ENCODE results near the gene BTD. TPM values are rescaled to one million over a fixed set of nuclear protein-coding genes. Genes with fewer than 3 reads are reported as not detected.
A peak's percentile ranks its signal among the peaks of the same experiment; 100 is the strongest.

The BTD gene
- total RNA-seq, 2 experiments from 2014 or later = 11.2 to 12.5 TPM

GRCh38 chr3:15562560-15562959 is 39.0 kb upstream of the BTD start:
- Mint-ChIP-seq H3K36me3 (ENCODE audit: low read depth) (peaks cover 78% of the 10 kb centered on the region), H3K27me3 (no peaks in the 10 kb centered on the region), H3K4me3 (no peak overlapping the region), H3K27ac (peak overlapping the region; percentile 15), H3K9me3 (no peaks in the 10 kb centered on the region), H3K4me1 (ENCODE audit: low read depth) (peaks cover 4% of the 10 kb centered on the region)
- TF ChIP-seq CTCF (IDR thresholded peaks at IDR 0.05) = no peak
- DNase-seq (no peak), ATAC-seq (ENCODE audit: poor library complexity) (no peak)
- Histone ChIP-seq H3K9me3 (ENCODE audit: control insufficient read depth in 1 of 2, insufficient read depth in 1 of 2, low read length in 2 of 2) (no peaks in the 10 kb centered on the region), H3K27me3 (ENCODE audit: control insufficient read depth in 1 of 2, insufficient read depth in 2 of 2, low read length in 2 of 2) (no peaks in the 10 kb centered on the region), H3K27ac (ENCODE audit: low read depth in 1 of 2, low read length in 2 of 2) (no peak overlapping the region), H3K36me3 (ENCODE audit: insufficient read depth, low read length) (peaks cover 66% of the 10 kb centered on the region), H3K4me1 (ENCODE audit: insufficient read depth, low read length) (peaks cover 5% of the 10 kb centered on the region), H3K4me3 (ENCODE audit: low read length) (no peak overlapping the region)
- intact Hi-C loops (cut with DNase I, micrococcal nuclease) = no loop called here
- CTCF ChIA-PET = no interaction called here
- POLR2A ChIA-PET = no interaction called here

GRCh38 chr3:15563190-15563589 is 38.4 kb upstream of the BTD start:
- TF ChIP-seq CTCF (IDR thresholded peaks at IDR 0.05) = no peak
- CTCF ChIA-PET = no interaction called here
- Mint-ChIP-seq H3K27me3 (no peaks in the 10 kb centered on the region), H3K9me3 (no peaks in the 10 kb centered on the region), H3K36me3 (ENCODE audit: low read depth) (peaks cover 81% of the 10 kb centered on the region), H3K4me3 (no peak overlapping the region), H3K27ac (peak overlapping the region; percentile 15), H3K4me1 (ENCODE audit: low read depth) (no peaks in the 10 kb centered on the region)
- no peak overlapping the region for H3K4me3 ChIP-seq (ENCODE audit: low read length)
- no peaks in the 10 kb centered on the region for H3K27me3 ChIP-seq (ENCODE audit: control insufficient read depth in 1 of 2, insufficient read depth in 2 of 2, low read length in 2 of 2)
- ATAC-seq (ENCODE audit: poor library complexity) (no peak), DNase-seq (no peak)
- intact Hi-C loops (cut with DNase I, micrococcal nuclease) = no loop called here
- no peak overlapping the region for H3K27ac ChIP-seq (ENCODE audit: low read depth in 1 of 2, low read length in 2 of 2)
- peaks cover 72% of the 10 kb centered on the region for H3K36me3 ChIP-seq (ENCODE audit: insufficient read depth, low read length)
- H3K4me1 ChIP-seq (ENCODE audit: insufficient read depth, low read length) = peaks cover 3% of the 10 kb centered on the region
- POLR2A ChIA-PET = no interaction called here
- H3K9me3 ChIP-seq (ENCODE audit: control insufficient read depth in 1 of 2, insufficient read depth in 1 of 2, low read length in 2 of 2) = no peaks in the 10 kb centered on the region

GRCh38 chr3:15572138-15572537 is 29.4 kb upstream of the BTD start:
- DNase-seq (no peak), ATAC-seq (ENCODE audit: poor library complexity) (no peak)
- Mint-ChIP-seq H3K36me3 (ENCODE audit: low read depth) (peaks cover 71% of the 10 kb centered on the region), H3K9me3 (no peaks in the 10 kb centered on the region), H3K27ac (no peak overlapping the region), H3K27me3 (no peaks in the 10 kb centered on the region), H3K4me3 (no peak overlapping the region), H3K4me1 (ENCODE audit: low read depth) (no peaks in the 10 kb centered on the region)
- Histone ChIP-seq H3K4me3 (ENCODE audit: low read length) (no peak overlapping the region), H3K4me1 (ENCODE audit: insufficient read depth, low read length) (peaks cover 3% of the 10 kb centered on the region), H3K27me3 (ENCODE audit: control insufficient read depth in 1 of 2, insufficient read depth in 2 of 2, low read length in 2 of 2) (no peaks in the 10 kb centered on the region), H3K27ac (ENCODE audit: low read depth in 1 of 2, low read length in 2 of 2) (no peak overlapping the region), H3K9me3 (ENCODE audit: control insufficient read depth in 1 of 2, insufficient read depth in 1 of 2, low read length in 2 of 2) (no peaks in the 10 kb centered on the region), H3K36me3 (ENCODE audit: insufficient read depth, low read length) (peaks cover 60% of the 10 kb centered on the region)
- intact Hi-C loops (cut with DNase I, micrococcal nuclease) = no loop called here
- TF ChIP-seq CTCF (IDR thresholded peaks at IDR 0.05) = no peak
- POLR2A ChIA-PET = no interaction called here
- CTCF ChIA-PET = no interaction called here

Data from CD4-positive, alpha-beta T cell (primary cell).